Erythroblast (primary cell): ENCODE results near the gene LRRC8C.

Experiments used
- GATA1 ChIP-seq: IDR thresholded peaks from 2 replicates; pipeline ENCODE4 v1.6.1; 2011; ENCODE audit warnings: low read depth, mild to moderate bottlenecking, control low read depth, low read length, moderate library complexity
- POLR2A ChIP-seq: IDR thresholded peaks from 2 replicates; pipeline ENCODE4 v1.6.1; 2011; ENCODE audit warnings: mild to moderate bottlenecking, low read length

DNA sequence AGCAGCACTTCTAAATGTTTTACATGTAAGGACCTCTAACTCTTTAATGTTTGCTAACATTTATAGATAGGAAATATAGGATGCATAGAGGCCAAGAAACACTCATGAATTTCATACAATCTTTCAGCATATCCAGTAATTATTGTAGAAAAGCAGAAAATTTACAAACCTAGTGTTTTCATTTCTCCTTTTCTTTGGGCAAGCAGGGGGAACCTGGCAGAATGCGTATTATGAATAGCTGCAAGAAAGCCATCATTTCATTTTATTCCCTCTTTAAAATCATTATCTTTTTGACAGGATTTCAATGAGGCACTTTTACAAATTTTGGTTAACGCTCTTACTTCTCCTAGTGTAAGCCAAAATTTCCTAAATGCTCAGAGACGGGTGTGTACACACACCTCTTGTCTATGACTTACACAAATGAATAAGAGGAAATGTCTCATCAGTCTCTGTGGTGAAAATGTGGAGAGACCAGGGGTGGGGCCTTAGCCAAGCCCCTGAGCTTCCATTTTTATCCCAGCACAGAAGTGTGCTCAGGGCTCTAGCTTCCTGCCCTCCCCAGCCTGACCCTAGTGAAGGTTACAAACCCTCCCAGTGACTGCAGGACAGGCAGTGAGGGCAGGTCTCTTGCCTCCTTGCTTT is 91.6 kb downstream of the LRRC8C start:
- TF ChIP-seq POLR2A = peak; percentile 15
- no peak for TF ChIP-seq GATA1
